Left hindlimb (tissue), 1 donor: ENCODE results near the gene SLC7A5.
A peak's percentile ranks its signal among the peaks of the same experiment; 100 is the strongest.
"Not testable (repeated sequence)": the region's sequence is repeated elsewhere in the genome, so short reads cannot be mapped to it uniquely, and the experiment has no call there.

Source experiments
- DNase-seq: peaks from one replicate; pipeline ENCODE4 v3.0.0-alpha.2; 2018

SLC7A5 gene

DNA sequence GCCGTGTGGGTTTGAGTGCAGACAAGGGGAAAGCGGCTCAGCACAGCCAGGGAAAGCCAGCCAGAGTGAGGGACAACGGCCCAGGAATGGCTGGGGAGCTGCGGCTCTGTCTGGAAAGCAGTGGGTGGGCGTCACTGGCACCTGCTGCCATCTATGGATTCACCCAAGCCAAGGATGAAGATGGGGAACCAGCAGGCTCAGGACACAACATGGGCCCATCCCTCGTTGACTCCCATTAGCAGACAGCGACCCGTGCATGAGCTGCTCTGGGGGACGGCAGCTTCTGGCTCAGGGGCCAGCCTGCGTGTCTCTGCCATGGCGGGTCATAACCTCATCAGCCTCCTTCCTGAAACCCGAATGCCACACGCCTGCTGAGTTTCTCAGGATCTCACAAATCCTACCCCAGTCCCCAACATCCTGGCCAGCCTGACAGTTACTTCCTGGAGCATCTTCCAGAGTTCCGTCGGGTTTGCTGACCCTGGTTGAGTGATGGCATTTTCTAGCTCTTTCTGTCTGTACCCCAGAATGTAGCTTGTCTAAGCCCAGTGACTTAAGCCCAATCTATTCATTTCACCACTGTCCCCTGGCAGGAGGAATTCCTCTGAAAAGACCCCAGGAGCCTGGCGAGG, 50.7 kb downstream of the SLC7A5 start:
- DNase-seq: no peak

DNA sequence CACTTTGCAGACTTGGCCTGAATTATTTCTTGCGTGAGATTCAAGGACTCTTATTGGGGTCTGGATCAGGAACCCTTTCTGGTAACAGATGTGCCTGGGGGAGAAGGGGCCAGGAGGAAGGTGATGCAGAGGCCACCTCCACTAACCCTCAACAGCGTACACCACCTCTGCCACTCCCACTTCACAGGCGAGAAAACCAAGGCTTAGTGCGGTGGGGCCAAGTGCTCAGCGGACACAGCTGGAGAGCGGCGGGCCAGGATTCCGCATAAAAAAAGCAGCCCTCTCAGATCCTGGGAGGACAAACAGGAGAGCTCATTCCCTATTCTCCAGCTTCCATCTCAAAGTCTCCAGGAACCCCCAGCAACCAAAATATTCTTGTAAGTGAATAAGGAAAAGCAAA, 51.4 kb downstream of the SLC7A5 start:
- DNase-seq: no peak

DNA sequence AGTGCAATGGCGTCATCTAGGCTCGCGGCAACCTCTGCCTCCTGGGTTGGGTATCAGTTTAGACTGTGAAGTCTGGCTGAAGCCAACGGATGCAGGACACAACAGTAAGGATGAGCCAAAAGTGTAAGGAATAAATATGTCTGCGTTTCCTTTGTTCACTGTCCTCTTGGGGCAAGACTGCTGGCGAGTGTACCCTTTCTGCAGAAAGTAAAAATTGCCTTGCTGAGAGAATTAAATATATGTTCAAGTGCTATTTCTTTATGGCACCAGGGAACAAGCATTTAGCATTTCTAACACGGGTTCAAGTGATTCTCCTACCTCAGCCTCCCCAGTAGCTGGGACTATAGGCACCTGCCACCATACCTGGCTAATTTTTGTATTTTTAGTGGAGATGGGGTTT, 51.9 kb downstream of the SLC7A5 start:
- DNase-seq: not testable (repeated sequence)

DNA sequence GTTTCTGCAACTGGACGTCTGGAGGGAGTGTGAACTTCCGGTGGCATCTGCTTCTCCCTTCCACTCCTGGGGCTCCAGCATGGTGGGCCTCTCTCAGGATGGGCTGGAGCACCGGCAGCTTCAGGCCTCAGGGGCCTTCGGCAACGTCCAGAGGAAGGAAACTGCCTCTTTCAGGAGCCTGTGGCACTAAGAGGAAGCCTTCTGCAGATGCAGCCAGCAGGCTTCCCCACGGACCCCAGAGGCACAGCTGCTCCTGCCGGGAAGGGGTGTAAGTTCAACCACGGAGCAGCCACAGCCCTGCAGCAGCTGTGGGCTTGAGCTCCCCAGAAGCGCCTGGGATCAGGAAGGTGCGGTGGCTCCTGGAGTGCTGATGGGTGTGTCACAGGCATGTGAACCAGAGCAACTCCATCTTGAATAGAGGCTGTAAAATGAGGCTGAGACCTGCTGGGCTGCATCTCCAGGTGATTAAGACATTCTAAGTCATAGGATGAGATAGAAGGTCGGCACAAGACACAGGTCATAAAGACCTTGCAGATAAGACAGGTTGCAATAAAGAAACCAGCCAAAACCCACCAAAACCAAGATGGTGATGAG, 52.7 kb downstream of the SLC7A5 start:
- no peak for DNase-seq

DNA sequence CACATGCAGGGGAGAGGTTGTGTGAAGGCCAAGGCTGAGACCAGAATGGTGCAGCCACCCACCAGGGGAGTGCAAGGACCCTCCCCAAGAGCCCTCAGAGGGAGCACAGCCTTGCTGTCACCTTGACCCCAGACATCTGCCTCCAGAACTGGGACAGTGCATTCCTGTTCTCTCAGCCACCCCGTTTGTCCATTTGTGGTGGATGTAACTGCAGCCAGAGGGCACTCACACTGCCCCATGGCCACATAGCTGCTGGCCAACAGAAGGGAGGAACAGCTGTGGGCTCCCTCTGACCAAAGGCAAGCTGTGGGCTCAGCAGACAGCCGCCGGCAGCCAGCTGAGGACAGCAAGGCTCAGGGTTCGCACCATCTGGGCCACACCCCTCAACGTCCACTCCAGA, 53.7 kb downstream of the SLC7A5 start:
- peak; percentile 30 for DNase-seq

DNA sequence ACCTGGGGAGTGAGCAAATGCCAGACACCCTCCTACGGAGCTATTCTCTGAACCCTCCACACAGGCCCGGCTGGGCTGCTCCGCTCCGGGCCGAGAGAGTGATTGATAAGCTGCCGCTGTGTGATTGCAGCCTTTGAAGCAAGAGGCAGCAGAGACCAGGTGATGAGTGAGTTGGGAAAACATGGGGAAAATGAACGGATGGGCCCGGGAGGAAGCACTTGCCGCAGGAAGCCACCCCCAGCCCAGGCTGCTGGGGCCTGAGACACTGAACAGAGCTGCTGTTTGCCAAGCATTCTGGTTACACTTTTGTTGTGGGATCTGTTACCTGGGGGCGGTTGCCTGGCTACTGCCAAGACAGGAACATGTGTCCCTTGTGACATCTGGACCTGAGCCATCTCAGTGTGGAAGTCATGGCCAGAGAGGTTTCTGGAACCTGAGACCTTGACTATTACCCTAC, 57.1 kb downstream of the SLC7A5 start:
- DNase-seq: no peak

DNA sequence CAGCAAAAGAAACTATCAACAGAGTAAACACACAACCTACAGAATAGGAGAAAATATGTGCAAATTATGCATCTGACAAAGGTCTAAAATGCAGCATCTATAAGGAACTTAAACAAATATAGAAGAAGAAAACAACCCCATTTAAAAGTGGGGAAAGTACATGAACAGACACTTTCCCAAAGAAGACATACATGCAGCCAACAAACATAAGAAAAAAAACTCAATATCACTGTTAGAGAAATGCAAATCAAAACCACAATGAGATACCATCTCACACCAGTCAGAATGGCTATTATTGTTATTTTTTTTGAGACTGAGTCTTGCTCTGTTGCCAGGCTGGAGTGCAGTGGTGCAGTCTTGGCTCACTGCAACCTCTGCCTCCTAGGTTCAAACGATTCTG, 57.9 kb downstream of the SLC7A5 start:
- DNase-seq: not testable (repeated sequence)

DNA sequence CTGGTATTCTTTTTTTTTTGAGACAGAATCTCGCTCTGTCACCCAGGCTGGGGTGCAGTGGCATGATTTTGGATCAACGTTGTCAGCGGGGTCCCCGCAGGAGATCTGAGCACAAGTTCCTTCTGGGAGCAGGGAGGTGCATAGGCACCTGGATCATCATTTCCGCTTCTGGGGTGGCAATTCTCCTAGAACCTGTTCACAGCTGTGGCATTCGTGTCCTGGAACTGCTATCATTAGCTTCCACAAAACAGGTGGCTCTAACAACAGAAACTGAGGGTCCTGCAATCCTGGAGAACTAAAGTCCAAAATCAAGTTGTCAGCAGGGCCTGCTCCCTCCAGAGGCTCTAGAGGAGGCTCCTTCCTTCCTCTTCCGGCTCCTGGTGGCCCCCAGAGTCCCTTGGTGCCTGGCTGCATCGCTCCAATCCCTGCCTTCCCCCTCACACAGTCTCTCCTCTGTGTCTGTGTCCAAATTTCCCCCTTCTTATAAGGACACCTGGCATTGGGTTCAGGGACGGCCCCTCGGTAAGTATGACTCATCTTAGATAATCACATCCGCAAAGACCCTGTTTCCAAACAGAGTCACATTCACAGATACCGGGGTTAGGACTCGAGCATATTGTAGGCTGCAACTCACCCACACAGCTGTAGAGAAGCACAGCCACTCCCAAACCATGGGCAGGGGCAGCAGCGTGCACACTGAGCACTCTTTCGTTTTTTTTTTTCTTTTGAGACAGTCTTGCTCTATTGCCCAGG, 60.0 kb downstream of the SLC7A5 start:
- DNase-seq: no peak

DNA sequence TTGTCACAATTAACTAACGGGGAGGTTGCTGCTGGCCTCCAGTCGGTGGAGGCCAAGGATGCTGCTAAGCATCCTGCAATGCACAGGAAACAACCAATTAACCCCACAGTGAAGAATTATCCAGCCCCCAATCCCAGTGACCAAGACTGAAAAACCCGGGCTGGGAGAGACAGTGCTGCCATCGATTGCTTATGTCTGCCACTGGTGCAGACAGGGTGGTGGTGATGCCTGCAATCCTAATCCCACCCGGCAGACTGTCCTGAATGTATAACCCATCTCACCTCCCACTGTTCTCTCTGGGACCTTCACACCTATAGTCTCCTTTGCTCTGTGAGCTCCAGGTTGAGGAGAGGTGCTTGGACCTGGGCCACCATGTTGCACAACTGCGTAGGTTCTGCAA, 61.2 kb downstream of the SLC7A5 start:
- no peak for DNase-seq

DNA sequence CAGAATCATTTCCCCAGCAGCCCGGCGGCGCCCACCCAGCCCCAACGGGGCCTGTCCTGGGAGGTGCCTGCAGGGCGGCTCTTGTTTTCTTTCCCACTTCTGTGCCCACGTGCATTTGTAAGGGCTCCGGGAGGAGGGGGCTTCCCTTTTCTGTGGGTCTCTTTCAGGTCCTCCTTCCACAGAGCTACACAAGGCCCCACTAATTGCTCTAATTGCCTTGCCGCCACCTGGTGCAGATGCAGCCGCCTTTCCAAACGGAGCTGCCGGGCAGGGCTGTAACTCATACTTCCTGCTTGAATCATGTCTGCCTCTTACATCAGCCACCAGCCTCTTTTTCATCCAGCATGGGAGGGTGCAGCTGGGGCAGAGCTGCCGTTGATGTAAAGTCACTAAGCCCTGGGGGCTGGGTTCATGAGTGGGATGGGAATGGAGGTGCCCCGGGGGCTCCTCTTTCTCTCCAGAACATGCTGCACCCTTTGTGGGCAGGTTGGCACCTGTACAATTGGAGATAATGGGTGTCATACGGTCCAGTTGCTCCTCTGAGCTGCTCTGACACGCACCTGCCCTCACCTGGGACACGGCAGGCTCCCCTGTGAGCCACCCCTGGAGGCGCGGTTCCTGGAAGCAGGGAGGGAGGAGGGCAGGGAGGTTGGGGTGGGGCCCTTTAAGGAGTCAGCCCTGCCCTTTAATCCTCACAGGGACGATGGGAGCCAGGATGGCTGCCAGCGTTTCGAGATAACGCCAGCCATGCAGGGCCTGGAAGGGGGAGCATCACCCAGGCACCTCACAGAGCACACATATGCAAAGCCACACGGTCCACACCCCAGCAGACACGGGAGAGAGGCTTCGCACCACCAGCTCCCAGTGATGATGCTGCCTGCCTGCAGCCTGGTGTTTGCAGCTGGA, 62.4 kb downstream of the SLC7A5 start:
- no peak for DNase-seq

DNA sequence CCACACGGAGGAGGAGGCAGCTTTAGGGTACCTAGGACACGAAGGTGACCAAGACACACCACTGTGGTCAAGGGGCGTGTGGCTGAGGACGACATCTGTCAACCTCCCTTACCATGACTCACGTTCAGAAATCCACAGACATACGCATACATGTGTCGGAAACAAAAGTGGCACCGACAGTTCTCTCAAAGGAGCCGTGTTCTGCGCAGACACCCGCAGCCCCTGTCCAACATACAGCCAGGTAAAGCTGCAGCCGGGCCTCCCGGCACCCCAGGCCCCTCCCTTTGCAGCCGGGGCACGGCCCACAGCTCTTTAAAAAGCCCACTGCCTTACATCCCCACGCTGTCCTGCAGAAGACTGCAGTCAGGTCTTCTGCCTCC, 63.1 kb downstream of the SLC7A5 start:
- DNase-seq: no peak

DNA sequence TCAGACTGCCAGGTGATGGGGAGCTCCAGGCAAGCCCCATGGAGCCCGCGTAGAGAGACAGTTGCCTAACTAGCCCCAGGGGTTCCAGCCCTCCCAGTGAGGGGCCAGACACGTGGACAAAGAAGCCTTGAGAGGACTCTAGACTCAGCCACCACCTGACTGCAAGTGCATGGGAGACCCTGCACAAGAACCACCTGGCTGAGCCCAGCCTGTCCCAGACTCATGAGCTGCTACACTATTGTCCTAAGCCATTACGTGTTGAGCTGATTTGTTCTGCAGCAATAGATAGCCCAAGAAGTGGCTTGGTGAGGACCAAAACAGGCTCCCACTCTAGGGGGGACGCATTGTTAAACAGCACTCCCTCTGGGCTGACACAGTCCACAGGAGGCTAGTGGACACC, 65.9 kb downstream of the SLC7A5 start:
- DNase-seq: no peak

DNA sequence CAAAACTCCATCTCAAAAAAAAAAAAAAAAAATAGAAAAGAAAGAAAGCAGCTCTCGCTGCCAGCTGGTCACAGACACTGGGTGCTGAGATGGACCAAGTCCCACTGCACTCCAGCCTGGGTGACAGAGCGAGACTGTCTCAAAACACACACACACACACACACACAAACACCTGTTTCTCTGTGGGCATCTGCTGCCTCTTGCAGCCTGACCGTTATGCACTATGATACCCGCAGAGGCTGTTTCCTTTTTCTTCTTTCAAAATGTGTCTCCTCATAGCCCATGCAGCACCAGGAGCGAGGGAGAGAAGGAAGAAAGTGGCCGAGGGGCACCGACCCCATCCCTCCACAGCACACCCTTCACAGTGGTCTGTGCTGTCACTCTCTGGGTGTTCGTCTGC, 66.6 kb downstream of the SLC7A5 start:
- no peak for DNase-seq

DNA sequence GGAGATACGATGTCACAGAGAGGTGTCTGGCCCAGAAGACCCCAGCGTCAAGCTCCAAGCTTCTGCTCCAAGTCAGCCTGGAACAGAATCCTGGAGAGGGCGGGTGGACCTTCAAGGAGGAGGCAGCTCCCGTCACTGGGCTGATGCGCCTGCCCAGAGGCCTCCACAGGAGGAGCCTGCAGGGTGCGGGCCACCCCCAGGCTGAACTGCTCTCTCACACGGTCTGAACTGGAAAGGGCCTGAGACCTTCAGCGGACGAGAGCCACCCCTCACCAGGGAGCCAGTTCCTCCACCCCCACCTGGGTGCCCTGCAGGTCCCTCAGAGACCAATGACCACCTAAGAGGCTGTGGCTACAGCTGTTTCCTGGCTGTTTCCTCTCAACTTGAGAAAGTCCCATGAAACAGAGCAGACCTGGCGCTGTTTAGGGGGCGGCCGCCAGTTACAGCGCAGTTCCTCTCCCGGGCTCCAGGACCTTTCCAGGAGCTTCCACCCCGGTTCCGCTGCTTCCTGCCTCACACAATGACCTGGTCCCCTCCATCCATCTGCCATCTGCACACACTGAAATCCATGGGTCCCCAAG, 67.5 kb downstream of the SLC7A5 start:
- no peak for DNase-seq

DNA sequence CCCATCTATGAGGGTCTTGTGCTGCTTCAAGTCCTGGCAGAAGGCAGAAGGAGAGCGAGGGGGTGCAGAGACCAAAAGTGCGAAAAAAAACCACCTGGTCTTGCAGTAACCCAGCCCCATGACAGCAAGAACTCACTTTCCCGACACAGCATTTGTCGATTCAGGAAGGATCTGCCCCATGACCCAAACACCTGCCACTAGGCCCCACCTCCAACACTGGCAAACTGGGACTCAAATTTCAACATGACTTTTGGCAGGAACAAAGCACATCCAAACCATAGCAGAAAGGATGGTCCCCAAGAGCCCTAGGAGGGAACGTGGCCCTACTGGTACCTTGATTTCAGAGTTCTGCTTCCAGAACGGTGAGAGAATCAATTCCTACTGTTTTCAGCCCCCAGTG, 68.8 kb downstream of the SLC7A5 start:
- DNase-seq: no peak

DNA sequence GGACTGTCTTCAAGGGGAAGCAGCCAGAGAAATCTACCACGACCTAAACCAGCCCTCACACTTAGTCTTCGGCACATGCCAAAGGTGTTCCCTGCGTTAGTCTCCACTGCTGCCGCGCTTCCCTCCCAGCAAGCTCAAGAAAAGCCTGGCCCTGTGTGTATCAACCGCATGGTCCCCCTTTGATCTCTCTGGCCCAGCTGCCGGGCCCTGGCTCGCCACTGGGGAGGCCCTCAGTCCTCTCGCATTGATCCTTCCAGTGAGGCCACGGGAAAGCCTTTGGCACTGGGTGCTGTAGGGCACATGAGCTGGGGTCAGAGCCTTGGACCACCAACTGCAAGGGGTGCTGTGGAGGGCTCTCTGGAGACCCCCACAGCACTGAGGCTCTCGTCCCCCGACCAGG, 74.0 kb downstream of the SLC7A5 start:
- DNase-seq: no peak

DNA sequence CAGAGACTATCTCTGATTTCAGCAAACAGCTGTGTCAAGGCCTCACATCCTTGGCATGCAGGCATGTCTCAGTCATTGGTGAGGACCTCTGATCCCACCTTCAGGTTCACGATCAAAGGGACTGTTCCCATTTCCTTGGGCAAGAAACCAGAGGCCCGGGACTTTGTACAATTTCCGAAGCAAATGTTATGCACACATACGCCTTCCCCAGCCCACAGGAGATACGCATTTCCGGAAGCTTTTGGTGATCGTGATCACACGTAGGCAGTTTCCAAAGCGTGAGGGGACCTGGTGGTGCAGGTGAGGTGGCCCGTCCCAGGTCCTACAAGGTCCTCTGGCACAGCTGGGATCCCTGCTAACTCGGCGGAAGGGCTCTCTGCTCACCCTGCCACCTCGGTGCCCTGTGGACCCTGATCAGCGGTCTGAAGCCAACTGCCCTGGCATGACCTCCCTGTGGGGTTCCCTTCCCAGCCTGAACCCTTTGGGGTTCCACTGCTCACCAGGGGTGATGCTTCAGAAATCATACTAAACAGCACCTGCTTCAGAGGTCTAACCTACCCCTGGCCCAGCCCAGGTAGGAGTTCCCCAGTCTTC, 74.7 kb downstream of the SLC7A5 start:
- no peak for DNase-seq

DNA sequence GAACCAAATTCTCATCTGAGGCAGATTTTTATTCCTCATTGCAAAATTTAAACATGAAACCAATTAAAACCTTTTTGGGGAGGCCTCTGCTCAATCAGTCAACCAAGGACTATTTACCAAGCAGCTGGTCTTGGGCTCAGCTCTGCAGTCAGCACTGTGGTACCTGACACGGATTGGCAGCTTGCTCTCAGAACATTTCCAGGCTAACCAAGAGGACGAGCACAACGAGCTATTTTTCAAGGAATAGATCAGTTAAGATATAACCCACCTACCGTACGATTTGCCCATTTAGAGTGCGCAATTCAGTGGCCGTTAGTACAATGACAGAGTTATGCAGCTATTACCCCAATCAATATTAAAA, 77.1 kb downstream of the SLC7A5 start:
- DNase-seq: no peak

DNA sequence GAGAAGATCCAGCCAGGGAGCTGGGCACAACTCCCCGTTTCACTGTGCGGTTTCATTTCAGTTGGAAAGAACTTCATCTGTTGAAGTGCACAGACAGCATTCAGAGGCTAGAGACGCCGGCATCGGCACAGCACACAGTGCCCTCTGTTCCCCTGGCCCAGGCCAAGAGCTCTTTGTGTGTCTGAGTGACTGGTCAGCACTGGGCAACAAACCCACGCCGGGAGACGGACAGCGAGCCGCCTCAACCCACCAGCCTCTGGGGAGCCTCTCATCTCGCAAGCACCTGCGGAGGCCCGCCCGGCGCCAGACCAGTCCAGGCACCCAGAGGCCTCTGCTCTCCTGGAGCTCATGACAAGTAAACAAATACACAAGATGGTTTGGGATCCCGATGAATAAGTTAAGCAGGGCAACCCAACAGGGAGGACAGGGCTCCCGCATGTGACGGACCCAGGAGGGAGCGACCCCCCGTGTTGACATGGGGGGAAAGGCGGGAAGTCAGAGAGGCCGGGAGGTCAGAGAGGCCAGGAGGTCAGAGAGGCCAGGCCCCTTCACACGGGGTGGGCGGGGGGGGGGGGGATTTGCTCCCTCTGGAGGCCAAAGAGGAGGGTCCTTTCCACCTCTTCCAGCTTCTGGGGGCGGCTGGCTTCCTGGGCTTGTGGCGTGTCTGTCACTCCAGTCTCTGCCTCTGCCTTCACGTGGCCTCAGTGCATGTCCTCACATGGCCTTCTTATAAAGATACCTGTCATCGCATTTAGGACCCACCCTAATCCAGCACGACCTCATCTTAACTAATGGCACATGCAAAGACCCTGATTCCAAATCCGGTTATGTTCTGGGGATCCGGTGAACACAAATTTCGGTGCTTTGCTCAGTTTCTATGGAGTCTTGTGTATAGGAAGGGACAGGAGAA, 77.8 kb downstream of the SLC7A5 start:
- no peak for DNase-seq

DNA sequence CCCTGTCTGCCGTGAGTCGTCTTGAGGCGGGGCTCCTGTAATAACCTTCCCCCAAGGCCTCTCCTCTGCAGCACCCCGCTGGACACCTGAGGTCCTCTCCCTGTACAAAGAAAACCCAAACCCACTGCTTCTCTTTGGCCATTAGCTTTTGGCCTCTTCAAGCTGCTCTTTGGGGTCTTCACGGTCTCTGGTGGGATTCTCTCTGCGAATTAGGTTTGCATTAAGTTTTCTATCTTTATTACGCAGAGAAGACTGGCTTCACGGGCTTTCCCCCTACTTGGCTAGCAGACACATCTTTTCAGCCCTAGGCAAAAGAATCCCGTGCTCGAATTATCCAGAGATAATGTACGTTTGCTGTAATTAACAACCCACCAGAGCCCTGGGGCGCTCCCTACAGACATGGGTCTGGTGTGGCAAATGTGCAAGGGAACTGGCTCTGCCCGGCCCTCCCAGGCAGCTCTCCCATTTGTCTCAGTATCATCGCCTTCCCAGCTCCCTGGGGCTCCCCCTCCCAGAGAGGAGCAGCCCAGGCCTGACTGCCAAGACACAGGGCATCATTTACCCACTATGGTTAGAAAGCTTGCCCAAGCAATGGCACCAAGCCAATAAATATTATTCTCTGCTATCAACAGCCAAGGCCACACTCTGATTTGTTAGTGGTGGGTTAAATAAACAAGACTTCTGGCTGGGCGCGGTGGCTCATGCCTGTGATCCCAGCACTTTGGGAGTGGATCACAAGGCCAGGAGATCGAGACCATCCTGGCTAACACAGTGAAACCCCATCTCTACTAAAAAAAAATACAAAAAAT, 78.8 kb downstream of the SLC7A5 start:
- DNase-seq: no peak
